H1 (cell line): ENCODE data around the gene CCDC13. TPM values are rescaled to one million over a fixed set of nuclear protein-coding genes. Genes with fewer than 3 reads are reported as not detected.

Experiments used
- ATF2 ChIP-seq: IDR thresholded peaks from 2 replicates; pipeline ENCODE4 v1.6.1; 2012; ENCODE audit warnings: low read length, inconsistent platforms
- CBX5 ChIP-seq: fragments of 300-800, 300-1000 bp; sonication (generic); IDR thresholded peaks from 2 replicates; pipeline ENCODE4 v1.7.1; 2016; ENCODE audit warnings: antibody characterized with exemption, low read length, low read depth
- CHD7 ChIP-seq: fragments of 300-600 bp; sonication (generic); IDR thresholded peaks from 2 replicates; pipeline ENCODE4 v1.7.1; 2012; ENCODE audit warnings: low read length, moderate library complexity, mild to moderate bottlenecking, inconsistent platforms; ENCODE audit not compliant: insufficient replicate concordance
- GTF2F1 ChIP-seq: IDR thresholded peaks from 2 replicates; pipeline ENCODE4 v1.6.1; 2012; ENCODE audit warnings: low read depth, low read length, improper control_type of control experiment, borderline replicate concordance
- KDM4A ChIP-seq: IDR thresholded peaks from one replicate; pipeline ENCODE4 v1.7.1; 2012; ENCODE audit warnings: low read depth, mild to moderate bottlenecking, moderate library complexity, low read length, inconsistent platforms; ENCODE audit not compliant: severe bottlenecking
- MAFK ChIP-seq: IDR thresholded peaks from 2 replicates; pipeline ENCODE4 v1.6.1; 2012; ENCODE audit warnings: low read depth, mild to moderate bottlenecking, improper control_type of control experiment, low read length
- POLR2AphosphoS5 ChIP-seq: IDR thresholded peaks from 2 replicates; pipeline ENCODE4 v1.6.1; 2011; ENCODE audit warnings: low read depth, low read length
- TEAD4 ChIP-seq: IDR thresholded peaks from 2 replicates; pipeline ENCODE4 v1.6.1; 2012; ENCODE audit warnings: low read depth, low read length, inconsistent platforms, mixed read lengths
- polyA plus RNA-seq, 7 experiments: library from polyadenylated mRNA; depleted of rRNA in 3 of 7; stranded (reverse) in 5 of 7; unstranded in 2 of 7; fragments of >200 nt in 5 of 7; fragments of 200-250 nt in 2 of 7; gene quantifications; 1 replicate in 5 of 7; 2 replicates in 1 of 7; 4 replicates in 1 of 7; pipeline versions ENCODE4 v1.2.1 to v1.2.3, GENCODE V29; 2011 to 2013; ENCODE audit warnings: missing spikeins in 2 of 7, mixed read lengths in 2 of 7
- total RNA-seq: library from RNA; stranded (reverse); fragmentation: NEBNext Ultra II Directional; extraction: Animal tissue kit (Norgen Biotek cat#: 25700); gene quantifications from 2 replicates; pipeline ENCODE4 v1.2.1, GENCODE V29; 2021

CCDC13 gene
- total and polyA plus RNA-seq, 2 of the 8 experiments (the other 6 are each of a cell fraction or from before 2014, with no cell fraction given) = 0.06 TPM; not detected in 1

GRCh38 chr3:42742688-42743087 is 30.4 kb downstream of the CCDC13 start (continued):
- no peak for TF ChIP-seq CHD7
- no peak for TF ChIP-seq TEAD4
- TF ChIP-seq GTF2F1 = no peak
- no peak for TF ChIP-seq ATF2
- no peak for TF ChIP-seq POLR2AphosphoS5
- no peak for TF ChIP-seq CBX5
- TF ChIP-seq KDM4A = no peak
- no peak for TF ChIP-seq MAFK
